Measurements from ENCODE around the gene TMEM243.

Gene TMEM243

DNA sequence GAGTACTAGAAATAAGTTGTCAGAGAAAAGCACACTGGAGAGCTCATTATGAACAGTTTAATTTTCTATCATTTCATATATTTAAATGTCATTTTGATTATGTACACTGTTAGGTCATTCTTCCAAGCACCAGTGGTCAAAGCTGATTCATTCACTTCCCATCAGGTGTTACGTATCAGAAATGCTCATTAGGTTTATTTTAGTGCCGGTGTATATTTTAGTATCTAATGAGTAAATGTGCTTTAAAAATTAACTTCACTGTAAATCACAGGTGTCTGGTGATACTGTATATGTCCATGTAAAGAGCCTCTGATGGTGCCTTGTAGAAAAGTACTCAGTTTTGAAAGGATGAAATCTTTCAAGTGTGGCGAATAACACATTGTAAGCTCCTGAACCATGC, 63.7 kb downstream of the TMEM243 start:
- DNase-seq (ENCODE audit: low read depth) = no peak

- DNase-seq (ENCODE audit: low read depth) = no peak
These were observed 65.0 kb downstream of the TMEM243 start for GRCh38 chr7:87154569-87154968.

- DNase-seq (ENCODE audit: low read depth) = no peak
These were observed 65.4 kb downstream of the TMEM243 start for GRCh38 chr7:87154166-87154565.

- DNase-seq (ENCODE audit: low read depth) = no peak
These were observed 66.5 kb downstream of the TMEM243 start for GRCh38 chr7:87152897-87153641.

DNA sequence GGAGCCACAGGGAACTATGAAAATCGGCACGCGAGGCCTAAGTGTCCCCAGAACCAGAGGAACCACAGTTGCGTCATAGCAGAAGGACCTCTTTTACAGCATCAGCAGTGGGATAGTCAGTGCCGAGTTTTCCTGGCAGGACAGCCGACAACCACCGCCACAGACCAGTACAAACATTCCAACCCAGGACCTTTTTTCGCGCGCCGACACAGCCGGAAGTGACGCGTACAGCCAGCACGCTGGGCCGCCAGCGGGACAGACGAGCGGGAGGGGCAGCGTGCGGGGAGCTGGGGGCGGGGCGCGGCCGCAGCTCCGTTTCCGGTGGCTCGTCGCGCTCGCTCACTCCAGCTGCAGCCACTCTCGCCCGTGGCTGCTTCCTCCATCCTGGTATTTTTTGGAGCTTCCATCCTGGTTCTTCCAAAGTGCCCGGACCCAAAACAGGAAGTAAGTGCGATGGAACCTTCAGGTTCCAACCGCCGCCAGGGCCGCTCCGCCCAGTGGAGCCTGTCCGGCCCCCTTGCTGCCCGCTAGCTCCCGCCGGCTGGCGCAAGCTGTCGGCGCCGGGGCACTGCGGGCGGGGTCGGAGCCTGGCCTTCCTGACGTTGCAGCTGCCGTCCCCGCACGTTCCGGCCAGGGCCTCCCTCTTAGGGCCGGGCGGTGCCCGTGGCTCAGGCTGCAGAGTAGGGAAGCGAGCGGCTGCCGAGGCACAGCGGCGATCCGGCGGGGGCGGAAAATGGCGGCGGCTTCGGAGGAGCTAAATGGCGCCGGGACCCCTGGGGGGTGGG, 67.2 kb downstream of the TMEM243 start, which contains the start of gene DMTF1:
DMTF1 (plus strand) TSS at position 342 of the 785 bp plus-strand sequence. CDS start 12,489 bp downstream, outside the sequence.
- DNase-seq (ENCODE audit: low read depth) = peak; percentile 94

DNA sequence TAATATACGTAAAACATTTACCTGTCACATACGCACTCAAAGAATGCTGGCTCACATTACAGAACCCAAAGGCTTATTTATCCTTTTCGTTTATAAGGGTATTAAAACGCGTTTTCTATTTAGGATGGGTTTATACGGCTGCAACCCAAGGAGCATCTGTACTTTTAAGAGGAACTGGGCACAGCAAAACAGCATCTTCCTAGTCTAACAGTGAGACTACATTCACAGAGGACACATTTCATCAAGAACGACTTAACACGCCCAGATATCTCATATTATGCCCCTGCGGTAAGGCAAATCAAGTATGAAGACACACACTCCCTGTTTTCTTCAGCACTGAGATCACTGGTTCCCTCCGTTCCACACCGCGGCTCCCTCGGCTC, 67.8 kb downstream of the TMEM243 start:
- DNase-seq (ENCODE audit: low read depth) = no peak

- no peak for DNase-seq (ENCODE audit: low read depth)
These were observed 68.4 kb downstream of the TMEM243 start for GRCh38 chr7:87151002-87151728.

DNA sequence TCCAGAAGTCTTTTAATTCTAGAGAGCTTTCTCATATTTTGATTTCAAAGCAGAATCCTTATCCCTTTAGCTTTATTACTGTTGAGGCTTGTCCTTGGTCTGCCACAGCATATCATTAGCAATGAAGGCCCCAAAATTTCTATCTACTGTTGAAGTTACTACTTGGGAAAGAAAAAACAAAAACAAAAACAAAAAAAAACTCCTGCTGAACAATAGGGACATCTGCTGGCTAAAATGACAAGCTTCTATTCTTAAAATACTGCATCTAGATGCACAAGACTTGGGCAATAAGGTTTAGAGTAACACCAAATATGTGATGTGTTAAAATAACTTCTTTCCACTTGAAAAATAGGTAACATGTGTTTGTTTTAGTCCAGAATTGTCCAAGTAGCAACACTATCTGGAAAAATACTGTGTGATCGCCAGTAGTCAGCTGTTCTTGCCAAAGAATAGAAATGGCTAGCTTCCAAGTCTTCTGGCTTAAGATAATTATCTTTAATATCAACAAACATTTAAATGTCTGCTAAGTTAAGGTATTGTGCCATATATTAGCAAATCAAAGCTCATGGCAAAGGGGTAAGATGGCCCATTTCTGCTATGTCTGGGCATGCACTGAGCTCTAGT, 71.1 kb downstream of the TMEM243 start:
- peak; percentile 36 for DNase-seq (ENCODE audit: low read depth)

GRCh38 chr7:87147500-87147899, 72.0 kb downstream of the TMEM243 start:
- no peak for DNase-seq (ENCODE audit: low read depth)

DNA sequence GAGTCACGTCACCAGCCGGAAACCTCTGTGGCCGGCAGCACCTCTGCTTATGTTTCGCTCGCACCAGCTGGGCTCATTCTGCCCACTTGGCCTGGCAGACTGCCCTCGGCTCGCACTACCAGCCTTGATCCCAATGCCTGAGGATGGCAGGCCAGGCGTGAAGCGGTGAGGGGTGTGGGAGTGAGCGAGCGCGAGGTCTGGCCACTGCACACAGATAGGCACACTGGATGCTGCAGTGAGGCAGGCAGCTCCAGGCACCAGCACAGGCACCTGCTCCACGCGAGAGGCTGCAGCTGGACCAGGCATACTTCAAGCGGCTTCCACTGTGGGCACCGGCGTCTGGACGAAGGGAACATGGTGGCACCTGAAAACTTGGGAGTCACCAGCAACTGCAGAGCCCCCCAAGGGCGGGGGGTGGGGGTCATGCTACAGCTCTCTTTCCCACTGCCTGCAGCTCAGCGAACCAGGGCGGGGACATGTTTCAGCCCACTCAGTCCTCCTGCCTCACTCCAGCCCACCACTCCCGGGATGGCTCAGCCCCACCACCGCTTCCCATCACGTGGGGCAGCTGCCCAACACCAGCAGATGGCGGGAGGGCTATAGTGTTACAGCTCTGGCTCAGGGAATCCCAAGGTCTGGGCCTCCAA, 72.7 kb downstream of the TMEM243 start:
- no peak for DNase-seq (ENCODE audit: low read depth)

Data from fibroblast of the conjunctiva (primary cell).